Tibial nerve (tissue), 4 donors: Measurements from ENCODE around the gene MYO5C.

Experiments used
- CTCF ChIP-seq, 5 experiments: fragments of 200-600 bp in 3 of 5; fragments of 450-650 bp in 2 of 5; sonication (generic) in 3 of 5; IDR thresholded peaks; one replicate each; pipeline ENCODE4 v1.5.1; 2016 to 2019; ENCODE audit warnings: antibody characterized with exemption in 5 of 5, mild to moderate bottlenecking in 3 of 5, moderate library complexity in 2 of 5
- EP300 ChIP-seq, 2 donors: sonication (generic); formaldehyde crosslinking; IDR thresholded peaks; one replicate each; pipeline ENCODE4 v1.6.1; 2017; ENCODE audit warnings: antibody characterized with exemption in 2 of 2, mild to moderate bottlenecking in 1 of 2
- POLR2A ChIP-seq, 2 donors: fragments of 450-650 bp; IDR thresholded peaks; one replicate each; pipeline ENCODE4 v1.6.1; 2017; ENCODE audit warnings: antibody characterized with exemption in 2 of 2, mild to moderate bottlenecking in 2 of 2, moderate library complexity in 2 of 2

GRCh38 chr15:52331490-52332240 is 36.1 kb upstream of the MYO5C start:
- TF ChIP-seq CTCF (IDR thresholded peaks at IDR 0.05): peak in 3 of 5 experiments; percentile 18 to 26 (median 23)
- no peak for TF ChIP-seq POLR2A (IDR thresholded peaks at IDR 0.05)
- TF ChIP-seq EP300 (IDR thresholded peaks at IDR 0.05): no peak
